Measurements from ENCODE around the gene COA1. TPM values are rescaled to one million over a fixed set of nuclear protein-coding genes. Genes with fewer than 3 reads are reported as not detected.
"Not testable (repeated sequence)": the region's sequence is repeated elsewhere in the genome, so short reads cannot be mapped to it uniquely, and the experiment has no call there.

Gene COA1
- 69.3 TPM for total RNA-seq

GRCh38 chr7:43729214-43729923 is at the start of gene COA1:
COA1 (minus strand) TSS chr7:43729523; CDS start chr7:43648614, 80,909 bp downstream.
- Histone ChIP-seq H3K4me1 (ENCODE audit: insufficient read depth, low read length) (peaks cover 13% of the 10 kb centered on the region), H3K27me3 (ENCODE audit: insufficient read depth, low read length) (no peaks in the 10 kb centered on the region), H3K4me3 (ENCODE audit: low read length) (peak within 1 kb of the TSS; percentile 89), H3K9me3 (ENCODE audit: low read depth, low read length) (no peaks in the 10 kb centered on the region)

- not testable (repeated sequence) for H3K4me3 ChIP-seq (ENCODE audit: low read length); H3K9me3 ChIP-seq (ENCODE audit: low read depth, low read length); H3K27me3 ChIP-seq (ENCODE audit: insufficient read depth, low read length)
- H3K4me1 ChIP-seq (ENCODE audit: insufficient read depth, low read length): peaks cover 24% of the 10 kb centered on the region
Measured at GRCh38 chr7:43778293-43779044, 49.1 kb upstream of the COA1 start.

GRCh38 chr7:43775255-43775654 is 45.9 kb upstream of the COA1 start:
- not testable (repeated sequence) for H3K27me3 ChIP-seq (ENCODE audit: insufficient read depth, low read length); H3K9me3 ChIP-seq (ENCODE audit: low read depth, low read length); H3K4me3 ChIP-seq (ENCODE audit: low read length); H3K4me1 ChIP-seq (ENCODE audit: insufficient read depth, low read length)

GRCh38 chr7:43773268-43773667 is 43.9 kb upstream of the COA1 start:
- H3K27me3 ChIP-seq (ENCODE audit: insufficient read depth, low read length); H3K4me3 ChIP-seq (ENCODE audit: low read length); H3K9me3 ChIP-seq (ENCODE audit: low read depth, low read length): not testable (repeated sequence)
- peaks cover 14% of the 10 kb centered on the region for H3K4me1 ChIP-seq (ENCODE audit: insufficient read depth, low read length)

GRCh38 chr7:43771573-43771972 is 42.2 kb upstream of the COA1 start:
- Histone ChIP-seq H3K9me3 (ENCODE audit: low read depth, low read length) (no peaks in the 10 kb centered on the region), H3K4me1 (ENCODE audit: insufficient read depth, low read length) (peaks cover 19% of the 10 kb centered on the region), H3K27me3 (ENCODE audit: insufficient read depth, low read length) (no peaks in the 10 kb centered on the region), H3K4me3 (ENCODE audit: low read length) (no peak overlapping the region)

GRCh38 chr7:43771128-43771527 is 41.8 kb upstream of the COA1 start:
- H3K4me3 ChIP-seq (ENCODE audit: low read length): no peak overlapping the region
- no peaks in the 10 kb centered on the region for H3K9me3 ChIP-seq (ENCODE audit: low read depth, low read length)
- H3K27me3 ChIP-seq (ENCODE audit: insufficient read depth, low read length): no peaks in the 10 kb centered on the region
- peaks cover 19% of the 10 kb centered on the region for H3K4me1 ChIP-seq (ENCODE audit: insufficient read depth, low read length)

- Histone ChIP-seq H3K27me3 (ENCODE audit: insufficient read depth, low read length) (no peaks in the 10 kb centered on the region), H3K4me1 (ENCODE audit: insufficient read depth, low read length) (peaks cover 24% of the 10 kb centered on the region), H3K9me3 (ENCODE audit: low read depth, low read length) (no peaks in the 10 kb centered on the region), H3K4me3 (ENCODE audit: low read length) (no peak overlapping the region)
Measured at GRCh38 chr7:43769791-43770465, 40.6 kb upstream of the COA1 start.

GRCh38 chr7:43769281-43769680 is 40.0 kb upstream of the COA1 start:
- no peak overlapping the region for H3K4me3 ChIP-seq (ENCODE audit: low read length)
- no peaks in the 10 kb centered on the region for H3K9me3 ChIP-seq (ENCODE audit: low read depth, low read length)
- no peaks in the 10 kb centered on the region for H3K27me3 ChIP-seq (ENCODE audit: insufficient read depth, low read length)
- H3K4me1 ChIP-seq (ENCODE audit: insufficient read depth, low read length): peaks cover 31% of the 10 kb centered on the region

- no peak overlapping the region for H3K4me3 ChIP-seq (ENCODE audit: low read length)
- peaks cover 35% of the 10 kb centered on the region for H3K4me1 ChIP-seq (ENCODE audit: insufficient read depth, low read length)
- H3K9me3 ChIP-seq (ENCODE audit: low read depth, low read length): no peaks in the 10 kb centered on the region
- no peaks in the 10 kb centered on the region for H3K27me3 ChIP-seq (ENCODE audit: insufficient read depth, low read length)
Measured at GRCh38 chr7:43768887-43769272, 39.6 kb upstream of the COA1 start.

GRCh38 chr7:43768201-43768886 is 39.0 kb upstream of the COA1 start:
- H3K27me3 ChIP-seq (ENCODE audit: insufficient read depth, low read length): no peaks in the 10 kb centered on the region
- no peak overlapping the region for H3K4me3 ChIP-seq (ENCODE audit: low read length)
- peaks cover 40% of the 10 kb centered on the region for H3K4me1 ChIP-seq (ENCODE audit: insufficient read depth, low read length)
- no peaks in the 10 kb centered on the region for H3K9me3 ChIP-seq (ENCODE audit: low read depth, low read length)

- Histone ChIP-seq H3K9me3 (ENCODE audit: low read depth, low read length) (no peaks in the 10 kb centered on the region), H3K4me1 (ENCODE audit: insufficient read depth, low read length) (peaks cover 50% of the 10 kb centered on the region), H3K27me3 (ENCODE audit: insufficient read depth, low read length) (no peaks in the 10 kb centered on the region), H3K4me3 (ENCODE audit: low read length) (no peak overlapping the region)
Measured at GRCh38 chr7:43767311-43767710, 38.0 kb upstream of the COA1 start.

GRCh38 chr7:43766564-43766963 is 37.2 kb upstream of the COA1 start:
- no peaks in the 10 kb centered on the region for H3K27me3 ChIP-seq (ENCODE audit: insufficient read depth, low read length)
- peaks cover 58% of the 10 kb centered on the region for H3K4me1 ChIP-seq (ENCODE audit: insufficient read depth, low read length)
- no peak overlapping the region for H3K4me3 ChIP-seq (ENCODE audit: low read length)
- H3K9me3 ChIP-seq (ENCODE audit: low read depth, low read length): no peaks in the 10 kb centered on the region

- H3K27me3 ChIP-seq (ENCODE audit: insufficient read depth, low read length): no peaks in the 10 kb centered on the region
- peaks cover 69% of the 10 kb centered on the region for H3K4me1 ChIP-seq (ENCODE audit: insufficient read depth, low read length)
- H3K4me3 ChIP-seq (ENCODE audit: low read length): no peak overlapping the region
Measured at GRCh38 chr7:43764807-43765491, 35.6 kb upstream of the COA1 start.

GRCh38 chr7:43764039-43764761 is 34.9 kb upstream of the COA1 start:
- H3K4me3 ChIP-seq (ENCODE audit: low read length): no peak overlapping the region

More at GRCh38 chr7:43764807-43765491, 35.6 kb upstream of the COA1 start:
- H3K9me3 ChIP-seq (ENCODE audit: low read depth, low read length): no peaks in the 10 kb centered on the region

More at GRCh38 chr7:43764039-43764761, 34.9 kb upstream of the COA1 start:
- H3K27me3 ChIP-seq (ENCODE audit: insufficient read depth, low read length): no peaks in the 10 kb centered on the region
- H3K4me1 ChIP-seq (ENCODE audit: insufficient read depth, low read length): peaks cover 69% of the 10 kb centered on the region
- H3K9me3 ChIP-seq (ENCODE audit: low read depth, low read length): no peaks in the 10 kb centered on the region

Data from mononuclear cell (primary cell).